Measurements from ENCODE around the gene STAT5B. TPM values are rescaled to one million over a fixed set of nuclear protein-coding genes. Genes with fewer than 3 reads are reported as not detected.
"Not testable (repeated sequence)": the region's sequence is repeated elsewhere in the genome, so short reads cannot be mapped to it uniquely, and the experiment has no call there.

STAT5B gene
- total RNA-seq, 1 experiment from 2014 or later: 38.0 TPM

DNA sequence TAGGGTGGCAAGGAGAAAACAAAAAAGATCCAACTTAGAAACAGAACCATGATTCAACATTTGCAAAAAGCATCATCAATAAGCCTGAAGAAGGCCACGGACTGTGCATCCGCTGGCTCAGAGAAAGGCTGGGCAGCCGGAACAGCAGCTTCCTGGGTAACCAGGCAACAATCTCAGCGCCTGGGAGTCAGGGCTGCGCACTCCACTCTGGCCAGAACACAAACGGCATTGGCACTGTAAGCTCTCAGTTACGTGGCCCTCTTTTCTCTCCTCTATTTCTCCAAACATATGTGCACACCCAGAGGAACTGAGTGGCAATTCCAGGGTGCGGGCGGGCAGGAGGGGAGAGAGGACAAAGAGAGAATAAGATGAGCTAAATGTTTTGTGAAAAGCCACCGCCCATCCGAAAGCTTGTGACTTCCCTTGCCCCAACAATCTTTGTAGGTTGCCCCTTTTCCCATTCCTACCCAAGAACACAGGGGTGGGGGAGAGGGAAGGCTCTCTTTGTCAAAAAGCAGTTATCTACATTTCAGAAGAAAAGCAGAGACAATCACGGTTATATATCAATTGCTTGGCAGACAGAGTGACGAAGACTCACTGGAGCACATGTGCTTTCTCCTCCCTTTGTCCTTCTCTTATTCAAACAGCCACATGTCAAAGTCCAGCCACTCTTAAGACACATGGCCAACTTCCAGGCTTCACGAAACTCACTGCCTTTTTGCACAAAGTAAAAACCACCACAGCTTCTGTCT, 75.3 kb downstream of the STAT5B start:
- DNase-seq (ENCODE audit: extremely low read depth, low read depth): no peak

DNA sequence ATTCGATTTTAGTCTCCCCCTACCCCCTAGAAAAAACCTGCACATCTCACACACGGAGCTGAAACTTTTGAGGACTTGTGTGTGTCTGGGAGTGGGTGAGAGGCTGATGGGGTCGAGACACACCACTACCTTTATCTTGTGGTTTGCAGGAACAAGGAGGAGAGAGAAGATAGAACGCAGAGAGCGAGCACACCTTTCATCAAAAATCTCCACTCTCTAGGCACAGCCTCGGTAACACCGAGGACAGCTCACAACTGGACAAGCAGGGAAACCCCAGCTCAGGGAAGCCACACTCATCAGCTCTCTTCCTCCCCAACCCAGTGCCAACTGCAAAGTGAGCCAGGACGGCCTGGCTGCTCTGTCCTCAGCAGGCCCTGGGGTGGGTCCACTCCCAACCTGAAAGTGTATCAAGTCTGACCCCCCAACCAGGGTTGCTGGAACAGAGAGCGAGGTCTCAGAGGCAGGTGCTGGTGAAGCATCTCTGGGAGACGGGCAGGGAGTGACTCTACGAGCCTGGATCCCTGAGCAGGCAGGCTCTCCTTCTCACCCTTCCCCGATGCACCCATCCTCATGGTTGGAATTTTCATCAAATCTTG, 76.7 kb downstream of the STAT5B start:
- DNase-seq (ENCODE audit: extremely low read depth, low read depth): no peak

DNA sequence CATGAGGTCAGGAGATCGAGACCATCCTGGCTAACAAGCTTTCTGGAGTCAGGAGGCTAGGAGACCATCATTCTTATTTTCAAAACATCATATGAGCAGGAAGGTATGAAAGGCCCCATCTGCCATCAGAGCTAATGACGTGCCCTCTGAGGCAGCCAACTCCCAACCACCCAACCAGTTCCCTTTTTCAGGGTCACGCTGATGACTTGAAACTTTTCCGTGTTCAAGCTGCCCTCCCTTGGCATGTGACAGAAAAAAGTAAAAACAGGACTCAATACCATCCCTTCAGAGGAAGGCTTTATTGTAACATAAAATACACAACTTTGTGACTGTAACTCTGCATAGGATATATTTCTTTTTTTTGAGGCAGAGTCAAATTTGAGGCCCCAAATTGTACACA, 77.3 kb downstream of the STAT5B start:
- no peak for DNase-seq (ENCODE audit: extremely low read depth, low read depth)

DNA sequence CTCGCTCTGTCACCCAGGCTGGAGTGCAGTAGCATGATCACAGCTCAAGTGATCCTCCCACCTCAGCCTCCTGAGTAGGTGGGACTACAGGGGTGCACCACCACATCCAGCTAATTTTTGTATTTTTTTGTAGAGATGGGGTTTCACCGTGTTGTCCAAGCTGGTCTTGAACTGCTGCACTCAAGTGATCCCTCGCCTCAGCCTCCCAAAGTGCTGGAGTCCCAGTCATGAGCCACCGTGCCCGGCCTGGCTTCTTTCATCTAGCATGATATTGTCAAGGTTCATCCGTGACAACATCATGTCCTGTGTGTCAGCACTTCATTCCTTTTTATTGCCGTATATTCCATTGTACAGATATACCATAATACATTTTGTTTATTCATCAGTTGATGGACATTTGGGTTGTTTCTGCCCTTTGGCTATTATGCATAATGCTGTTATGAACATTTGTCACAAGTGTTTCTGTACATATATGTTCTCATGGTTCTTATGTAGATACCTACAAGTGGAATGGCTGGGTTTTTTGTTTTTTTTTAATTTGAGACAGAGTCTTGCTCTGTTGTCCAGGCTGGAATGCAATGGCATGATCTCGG, 78.5 kb downstream of the STAT5B start:
- no peak for DNase-seq (ENCODE audit: extremely low read depth, low read depth)

DNA sequence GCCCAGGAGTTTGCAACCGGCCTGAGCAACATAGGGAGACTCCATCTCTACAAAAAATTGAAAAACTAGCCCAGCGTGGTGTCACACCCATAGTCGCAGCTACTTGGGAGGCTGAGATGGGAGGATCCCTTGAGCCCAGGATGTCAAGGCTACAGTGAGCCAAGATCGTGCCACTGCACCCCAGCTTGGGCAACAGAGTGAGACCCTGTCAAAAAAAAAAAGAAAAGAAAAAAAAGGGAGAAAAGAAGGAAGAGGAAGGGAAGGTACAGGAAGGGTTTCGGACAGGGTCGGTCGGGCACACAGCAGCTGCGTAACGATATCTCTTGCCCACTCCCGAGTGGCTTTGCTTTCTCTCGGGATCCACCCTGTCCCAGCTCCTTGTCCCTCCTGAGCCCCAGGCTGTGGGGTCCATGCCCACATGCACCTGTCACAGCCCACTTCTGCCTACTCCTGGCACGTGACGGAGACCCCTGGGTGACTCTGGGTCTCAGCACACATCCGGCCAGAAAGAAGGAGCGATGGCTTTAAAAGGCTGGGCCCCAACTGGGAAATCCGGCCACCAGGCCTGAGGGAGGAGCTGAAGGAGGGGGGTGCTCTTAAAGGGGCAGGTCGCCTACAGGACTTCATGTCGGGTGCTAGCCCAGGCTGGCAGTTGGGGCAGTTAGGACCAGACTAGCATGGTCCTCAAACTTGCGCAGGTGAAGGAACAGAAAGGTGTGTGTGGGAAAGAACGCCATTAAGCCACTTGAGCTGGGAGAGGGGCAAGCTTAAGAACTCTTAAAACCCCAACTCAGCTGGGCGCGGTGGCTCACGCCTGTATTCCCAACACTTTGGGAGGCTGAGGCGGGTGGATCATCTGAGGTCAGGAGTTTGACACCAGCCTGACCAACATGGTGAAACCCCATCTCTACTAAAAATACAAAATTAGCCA, 82.0 kb downstream of the STAT5B start, which contains the start of gene GHDC:
TSS of gene GHDC (minus strand) at position 526 of the 931 bp plus-strand sequence. CDS start 913 bp downstream, outside the sequence.
- peak; percentile 77 for DNase-seq (ENCODE audit: extremely low read depth, low read depth)

DNA sequence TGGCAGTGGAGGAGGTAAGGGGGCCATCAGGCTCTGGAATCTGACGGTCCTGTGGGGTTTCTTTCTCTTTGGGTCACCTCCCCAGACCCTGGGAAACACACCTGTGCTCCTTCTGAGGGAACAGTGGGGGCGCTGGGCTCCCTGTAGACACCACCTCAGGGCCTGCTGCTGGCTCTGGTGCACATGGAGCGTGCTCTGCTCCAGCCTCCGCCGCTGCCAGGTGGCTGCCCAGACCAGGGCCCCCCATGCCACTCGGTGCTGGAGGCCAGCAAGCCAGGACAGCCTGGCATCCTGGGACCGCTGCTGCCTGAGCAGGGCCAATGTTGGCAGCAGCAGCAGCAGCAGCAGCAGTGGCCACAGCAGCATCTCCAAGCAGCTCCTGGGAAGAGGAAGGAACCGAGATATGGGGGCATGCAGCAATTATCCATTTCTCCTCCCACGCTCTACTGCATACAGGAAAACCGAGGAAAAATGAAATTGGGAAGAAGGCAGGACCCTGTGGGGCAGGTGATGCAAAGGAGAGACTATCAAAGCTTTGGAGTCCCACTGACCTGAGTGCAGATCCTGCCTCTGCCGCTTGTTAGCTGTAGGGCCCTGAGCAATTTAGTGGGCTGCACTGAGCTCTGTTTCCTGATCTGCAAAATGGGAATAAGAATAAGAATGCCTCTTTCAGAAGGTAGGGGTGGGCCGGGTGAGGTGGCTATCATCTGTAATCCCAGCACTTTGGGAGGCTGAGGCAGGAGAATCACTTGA, 82.8 kb downstream of the STAT5B start:
- no peak for DNase-seq (ENCODE audit: extremely low read depth, low read depth)

DNA sequence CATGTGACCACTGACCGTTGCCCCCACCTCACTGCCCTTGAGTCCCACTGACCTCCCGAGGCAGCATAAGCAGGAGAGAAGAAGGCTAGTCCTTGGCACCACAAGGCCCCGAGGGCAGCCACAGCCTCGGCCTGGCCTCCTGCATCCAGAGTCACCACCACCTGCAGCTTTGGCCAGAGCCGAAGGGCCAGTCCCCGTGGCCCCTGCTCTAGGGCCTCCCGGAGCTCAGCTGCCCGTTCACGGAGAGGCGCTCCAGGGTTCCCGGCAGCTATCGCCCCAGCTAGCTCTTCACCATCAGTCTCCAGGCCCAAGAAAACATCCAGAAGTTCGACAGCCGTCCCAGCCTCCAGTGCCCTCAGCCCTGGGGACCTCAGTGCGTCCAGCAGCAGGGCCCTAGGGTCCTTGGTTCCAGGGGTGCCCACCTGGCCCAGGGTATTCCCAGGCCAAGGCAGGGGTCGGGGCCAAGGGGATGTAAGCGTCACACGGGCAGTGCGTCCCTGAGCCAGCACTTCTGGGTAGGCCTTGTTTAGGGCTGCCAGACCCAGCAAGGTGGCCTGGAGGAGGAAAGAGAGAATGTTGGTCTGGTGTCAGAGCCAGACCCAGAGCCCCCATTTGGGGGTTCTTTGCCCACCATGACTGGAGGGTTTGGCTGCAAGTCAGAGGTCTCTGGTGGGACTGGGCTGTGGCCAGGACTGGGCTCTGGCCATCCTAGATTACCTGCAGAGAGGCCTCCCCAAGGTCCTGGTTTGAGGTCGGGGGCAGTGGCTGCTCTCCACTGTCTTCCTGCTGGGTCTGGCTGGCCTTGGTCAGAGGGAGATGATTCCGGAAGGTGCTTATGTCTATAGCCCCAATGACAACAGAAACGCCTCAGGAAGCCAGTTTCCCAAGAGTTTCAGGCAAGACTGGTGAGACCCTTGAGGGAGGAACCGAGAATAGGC, 83.7 kb downstream of the STAT5B start:
- DNase-seq (ENCODE audit: extremely low read depth, low read depth): no peak

DNA sequence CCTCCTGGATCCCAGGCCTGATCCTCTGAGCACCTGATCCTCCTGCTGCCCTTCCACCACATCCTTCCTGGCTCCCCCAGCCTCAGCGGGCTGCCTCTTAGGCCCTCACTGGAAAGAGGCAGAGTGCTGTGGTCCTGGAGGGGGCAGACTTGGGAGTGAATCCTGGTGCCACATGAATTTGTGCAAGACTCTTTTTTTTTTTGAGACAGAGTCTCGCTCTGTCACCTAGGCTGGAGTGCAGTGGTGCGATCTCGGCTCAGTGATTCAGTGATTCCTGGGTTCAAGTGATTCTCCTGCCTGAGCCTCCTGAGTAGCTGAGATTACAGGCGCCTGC, 84.9 kb downstream of the STAT5B start:
- no peak for DNase-seq (ENCODE audit: extremely low read depth, low read depth)

DNA sequence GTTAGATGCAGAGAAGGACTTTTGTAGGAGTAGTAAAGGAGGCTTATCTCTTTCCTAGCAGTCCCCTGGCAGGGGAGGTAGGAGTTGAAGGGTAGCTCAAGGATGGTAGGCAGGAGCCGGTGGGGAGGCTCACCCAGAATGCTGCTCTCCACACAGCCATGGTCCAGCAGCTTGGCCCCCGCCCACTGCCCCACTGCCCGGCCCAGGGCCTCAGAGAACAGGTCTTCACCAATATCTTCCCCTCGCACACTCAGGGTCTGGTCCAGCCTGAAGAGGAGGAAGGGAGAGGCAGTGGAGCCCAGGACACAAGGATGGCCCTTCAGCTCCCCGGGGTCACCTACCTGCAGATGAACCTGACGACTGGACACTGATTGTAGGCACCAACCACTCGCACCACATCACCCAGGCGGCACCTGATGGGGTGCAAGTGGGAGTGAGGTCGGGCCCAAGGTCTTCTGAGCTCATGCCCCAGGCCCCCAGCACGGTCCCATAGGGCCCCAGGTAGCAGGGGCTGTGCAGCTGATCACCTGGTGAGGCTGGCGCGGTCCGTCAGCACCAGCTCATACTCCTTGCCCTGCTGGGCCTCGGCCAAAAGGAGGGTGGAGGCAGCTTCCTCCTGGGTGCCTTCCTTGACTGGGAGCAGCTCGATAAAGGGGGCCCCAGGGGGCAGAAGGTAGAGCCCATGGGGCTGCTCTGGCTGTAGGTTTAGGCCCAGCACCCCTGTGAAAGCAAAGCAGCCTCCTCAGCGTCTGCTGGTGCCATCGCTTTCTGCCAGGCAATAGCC, 85.5 kb downstream of the STAT5B start:
- DNase-seq (ENCODE audit: extremely low read depth, low read depth): no peak

DNA sequence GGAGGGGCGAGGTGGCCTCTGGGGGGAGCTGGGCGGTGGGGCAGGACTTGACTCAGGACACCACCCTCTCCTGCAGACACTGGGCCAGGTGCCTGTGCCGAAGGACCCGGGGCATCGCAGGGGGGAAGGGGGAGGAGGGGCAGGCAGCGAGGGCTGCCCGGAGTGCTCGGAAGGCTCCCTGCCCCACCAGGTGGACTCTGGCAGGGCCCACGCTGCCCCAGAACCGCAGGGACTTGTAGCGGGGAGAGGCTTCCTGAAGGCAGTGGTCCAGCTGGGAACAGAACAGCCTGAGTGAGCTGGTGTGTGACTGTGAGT, 86.6 kb downstream of the STAT5B start:
- DNase-seq (ENCODE audit: extremely low read depth, low read depth): no peak

DNA sequence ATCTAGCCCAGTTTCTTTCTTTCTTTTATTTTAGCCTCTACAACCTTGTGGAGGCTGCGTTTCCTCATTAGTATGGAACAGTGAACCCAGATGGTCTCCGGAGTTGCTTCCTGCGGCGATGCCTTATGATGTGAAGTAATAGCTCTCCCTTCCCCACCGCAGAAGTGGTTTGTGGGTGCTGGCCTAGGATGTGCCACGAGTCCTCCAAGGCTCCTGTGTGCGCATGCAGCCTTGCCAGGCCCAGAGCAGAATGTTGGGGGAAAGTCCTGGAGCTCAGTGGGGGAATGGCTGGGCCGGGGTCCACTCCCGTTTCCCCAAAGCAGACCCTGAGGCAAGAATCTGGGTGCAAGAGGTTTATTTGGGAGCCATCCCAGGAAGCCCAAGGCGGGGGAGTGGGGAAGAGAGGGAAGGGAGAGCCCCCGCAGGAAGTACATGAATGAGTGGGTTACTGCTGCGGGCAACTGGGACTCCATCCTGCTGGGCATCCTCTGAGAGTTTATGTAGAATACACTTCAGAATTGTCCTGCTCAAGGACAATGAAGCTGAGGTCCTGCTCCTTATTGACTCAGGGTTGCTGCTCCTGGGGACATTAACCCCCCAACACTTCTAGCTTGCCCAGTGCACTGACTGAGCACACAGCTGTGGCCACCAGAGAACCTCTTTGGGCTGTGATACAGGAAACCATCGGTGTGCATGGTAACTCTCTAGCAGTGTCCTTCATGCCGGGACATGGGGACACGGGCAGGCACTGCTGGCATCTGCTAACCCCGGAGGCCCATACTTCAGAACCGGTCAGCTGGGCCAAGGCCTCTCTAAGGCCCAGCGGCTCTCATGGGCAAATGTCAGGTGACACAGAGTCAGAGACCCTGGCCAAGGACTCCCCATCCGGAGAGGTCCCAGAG, 87.2 kb downstream of the STAT5B start:
- DNase-seq (ENCODE audit: extremely low read depth, low read depth): no peak

DNA sequence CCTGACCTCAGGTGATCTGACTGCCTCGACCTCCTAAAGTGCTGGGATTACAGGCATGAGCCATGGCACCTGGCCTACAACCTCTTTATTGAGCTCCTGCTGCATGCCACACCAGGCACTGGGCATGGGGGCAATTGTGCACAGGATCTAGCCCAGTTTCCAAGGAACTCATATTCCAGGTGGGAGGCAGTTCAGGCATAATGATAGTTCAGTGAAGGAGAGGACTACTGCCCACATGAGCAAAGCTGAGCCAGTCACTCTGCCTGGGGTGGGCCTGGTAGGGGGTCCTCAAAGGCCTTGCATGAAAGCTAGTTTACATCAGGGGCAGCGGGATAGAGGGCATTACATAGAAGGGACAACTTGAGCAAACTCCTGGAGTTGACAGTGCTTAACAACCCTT, 88.4 kb downstream of the STAT5B start:
- no peak for DNase-seq (ENCODE audit: extremely low read depth, low read depth)

DNA sequence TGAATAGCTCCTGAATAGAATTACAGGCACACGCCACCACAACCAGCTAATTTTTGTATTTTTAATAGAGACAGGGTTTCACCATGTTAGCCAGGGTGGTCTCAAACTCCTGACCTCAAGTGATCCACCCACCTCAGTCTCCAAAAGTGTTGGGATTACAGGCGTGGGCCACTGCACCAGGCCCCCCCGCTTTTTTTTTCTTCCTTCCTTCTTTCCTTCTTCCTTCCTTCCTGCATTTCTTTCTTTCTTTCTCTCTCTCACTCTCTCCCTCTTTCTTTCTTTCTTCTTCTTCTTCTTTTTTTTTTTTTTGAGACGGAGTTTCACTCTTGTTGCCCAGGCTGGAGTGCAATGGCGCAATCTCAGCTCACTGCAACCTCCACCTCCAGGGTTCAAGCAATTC, 90.0 kb downstream of the STAT5B start:
- DNase-seq (ENCODE audit: extremely low read depth, low read depth): not testable (repeated sequence)

DNA sequence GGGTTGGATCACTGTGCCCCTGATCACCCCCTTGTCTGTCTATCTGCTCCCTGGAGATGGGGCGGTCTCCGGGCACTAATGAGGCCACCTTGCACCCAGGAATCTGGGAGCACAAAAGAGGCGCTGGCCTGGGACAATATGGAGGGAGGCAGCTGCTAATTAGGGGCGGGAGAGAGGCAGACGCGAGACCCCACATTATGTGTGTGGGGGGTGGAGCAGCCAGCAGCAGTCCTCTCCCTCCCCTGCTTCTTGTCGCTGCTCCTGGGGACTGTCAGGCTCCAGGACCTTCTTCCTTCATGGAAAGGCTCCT, 90.6 kb downstream of the STAT5B start:
- DNase-seq (ENCODE audit: extremely low read depth, low read depth): no peak

DNA sequence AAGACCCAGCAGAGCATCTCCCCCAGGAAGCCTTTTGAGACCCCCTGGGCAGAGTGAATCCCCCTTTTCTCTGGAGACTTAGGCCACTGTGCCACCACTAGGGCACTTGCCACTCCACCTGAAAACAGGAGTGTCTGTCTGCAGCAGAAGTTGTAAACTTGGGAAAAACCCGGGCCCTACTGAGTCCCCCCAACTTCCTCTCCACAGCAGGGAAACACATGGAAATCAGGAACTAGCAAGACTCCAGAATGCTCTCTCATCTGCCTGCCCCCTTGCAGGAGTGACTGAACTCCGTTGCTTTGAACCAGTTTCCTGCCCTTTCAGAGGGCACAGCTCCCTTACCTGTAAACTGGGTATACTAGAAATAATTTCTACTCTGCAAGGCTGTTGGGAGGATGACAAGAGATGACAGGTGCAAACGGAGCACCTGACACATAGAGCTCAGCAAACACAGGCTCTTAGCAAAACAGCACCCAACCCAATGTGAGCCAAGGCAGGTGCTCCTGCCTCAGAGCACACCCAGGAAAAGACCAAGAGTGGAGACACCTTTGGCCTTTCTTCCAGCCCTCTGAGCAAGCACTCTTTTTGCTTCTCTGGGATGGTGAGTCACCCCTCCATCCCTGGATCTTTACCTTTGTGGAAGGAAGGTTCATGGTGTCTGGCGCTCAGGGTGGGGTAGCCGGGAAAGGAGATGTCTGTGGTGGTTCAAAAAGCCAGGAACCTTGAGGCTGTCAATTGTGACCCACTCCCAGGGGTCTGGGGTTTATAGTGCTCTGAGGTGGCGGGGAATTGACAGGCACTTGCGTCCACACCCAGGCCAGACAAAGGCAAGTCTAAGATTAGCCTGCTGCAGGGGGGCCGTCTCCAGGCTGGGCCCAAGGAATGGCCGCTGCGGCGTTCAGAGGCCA, 91.2 kb downstream of the STAT5B start, which contains the start of gene HCRT:
TSS of gene HCRT (minus strand) at position 740 of the 908 bp plus-strand sequence. CDS start at position 653, 87 bp downstream.
- DNase-seq (ENCODE audit: extremely low read depth, low read depth): no peak
